ENCODE measurements around the gene CRYBA1. TPM values are rescaled to one million over a fixed set of nuclear protein-coding genes. Genes with fewer than 3 reads are reported as not detected.

Gene CRYBA1
- total RNA-seq, 2 experiments from 2014 or later, result not detected

DNA sequence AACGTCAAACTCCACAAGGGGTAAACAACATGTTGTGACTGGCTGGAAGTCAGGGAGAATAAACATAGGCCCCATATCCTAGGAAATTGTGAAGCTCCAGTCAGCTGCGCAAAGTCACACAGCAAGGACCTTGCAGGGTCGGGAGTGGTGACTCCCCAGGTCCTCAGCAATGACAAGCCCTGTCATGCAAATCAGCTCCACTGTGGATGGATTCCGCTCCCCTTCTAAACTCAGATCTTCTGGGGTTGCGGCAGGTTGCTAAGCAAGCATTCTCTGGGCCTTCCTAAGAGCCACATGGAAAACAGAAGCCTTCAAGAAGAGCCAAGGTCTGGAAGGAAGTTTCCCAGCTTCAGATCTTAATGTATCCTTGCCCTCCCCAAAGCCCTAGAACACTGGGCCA lies 37.6 kb upstream of the CRYBA1 start:
- POLR2A ChIA-PET, result interaction anchor here (1.9 kb wide), 1 partner anchor 10 kb away, joined by 5 read pairs; no protein-coding TSS in a partner anchor
- intact Hi-C loops (cut with micrococcal nuclease), result no loop called here
- H3K4me3 Mint-ChIP-seq, result no peak overlapping the region
- TF ChIP-seq, protein P1, sequence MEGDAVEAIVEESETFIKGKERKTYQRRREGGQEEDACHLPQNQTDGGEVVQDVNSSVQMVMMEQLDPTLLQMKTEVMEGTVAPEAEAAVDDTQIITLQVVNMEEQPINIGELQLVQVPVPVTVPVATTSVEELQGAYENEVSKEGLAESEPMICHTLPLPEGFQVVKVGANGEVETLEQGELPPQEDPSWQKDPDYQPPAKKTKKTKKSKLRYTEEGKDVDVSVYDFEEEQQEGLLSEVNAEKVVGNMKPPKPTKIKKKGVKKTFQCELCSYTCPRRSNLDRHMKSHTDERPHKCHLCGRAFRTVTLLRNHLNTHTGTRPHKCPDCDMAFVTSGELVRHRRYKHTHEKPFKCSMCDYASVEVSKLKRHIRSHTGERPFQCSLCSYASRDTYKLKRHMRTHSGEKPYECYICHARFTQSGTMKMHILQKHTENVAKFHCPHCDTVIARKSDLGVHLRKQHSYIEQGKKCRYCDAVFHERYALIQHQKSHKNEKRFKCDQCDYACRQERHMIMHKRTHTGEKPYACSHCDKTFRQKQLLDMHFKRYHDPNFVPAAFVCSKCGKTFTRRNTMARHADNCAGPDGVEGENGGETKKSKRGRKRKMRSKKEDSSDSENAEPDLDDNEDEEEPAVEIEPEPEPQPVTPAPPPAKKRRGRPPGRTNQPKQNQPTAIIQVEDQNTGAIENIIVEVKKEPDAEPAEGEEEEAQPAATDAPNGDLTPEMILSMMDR (IDR thresholded peaks at IDR 0.05), result no peak
- H3K27me3 Mint-ChIP-seq, result peaks cover 7% of the 10 kb centered on the region
- CTCF ChIA-PET, result interaction anchor here (0.7 to 6.1 kb wide), 3 partner anchors 10 to 84 kb away, joined by 3 to 57 read pairs (median 5); no protein-coding TSS in a partner anchor
- ATAC-seq, result no peak
- H3K27ac Mint-ChIP-seq, result no peak overlapping the region
- H3K4me1 Mint-ChIP-seq (ENCODE audit: low read depth), result no peaks in the 10 kb centered on the region
- no peak for DNase-seq
- no peaks in the 10 kb centered on the region for H3K9me3 Mint-ChIP-seq
- no peaks in the 10 kb centered on the region for H3K36me3 Mint-ChIP-seq (ENCODE audit: low read depth)

DNA sequence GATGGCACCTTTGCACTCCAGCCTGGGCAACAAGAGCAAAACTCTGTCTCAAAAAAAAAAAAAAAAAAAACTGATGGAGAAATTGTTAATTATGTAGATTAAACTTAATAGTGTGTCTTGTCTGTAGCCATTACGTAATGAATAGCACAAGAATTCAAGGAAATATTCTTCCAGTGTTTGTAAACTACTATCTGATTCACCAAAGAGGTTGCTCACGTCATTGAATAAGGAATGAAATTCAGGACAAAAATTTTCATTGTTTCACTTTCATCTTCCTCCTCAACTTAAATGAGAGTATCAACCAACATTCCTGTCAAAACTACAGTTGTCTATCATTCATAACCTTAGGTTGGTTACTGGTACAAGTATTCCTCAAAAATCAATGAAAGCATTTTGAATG lies 35.8 kb upstream of the CRYBA1 start:
- POLR2A ChIA-PET, result no interaction called here
- Mint-ChIP-seq H3K36me3 (ENCODE audit: low read depth) (no peaks in the 10 kb centered on the region), H3K9me3 (no peaks in the 10 kb centered on the region), H3K4me1 (ENCODE audit: low read depth) (no peaks in the 10 kb centered on the region), H3K4me3 (no peak overlapping the region), H3K27ac (no peak overlapping the region), H3K27me3 (no peaks in the 10 kb centered on the region)
- TF ChIP-seq, protein P1 (IDR thresholded peaks at IDR 0.05), result no peak
- DNase-seq, result no peak
- CTCF ChIA-PET, result interaction anchor here (1.1 to 6.1 kb wide), 4 partner anchors 9 to 62 kb away, joined by 3 to 57 read pairs (median 8); partner anchors contain the start of gene MYO18A
- intact Hi-C loops (cut with micrococcal nuclease), result no loop called here
- no peak for ATAC-seq

DNA sequence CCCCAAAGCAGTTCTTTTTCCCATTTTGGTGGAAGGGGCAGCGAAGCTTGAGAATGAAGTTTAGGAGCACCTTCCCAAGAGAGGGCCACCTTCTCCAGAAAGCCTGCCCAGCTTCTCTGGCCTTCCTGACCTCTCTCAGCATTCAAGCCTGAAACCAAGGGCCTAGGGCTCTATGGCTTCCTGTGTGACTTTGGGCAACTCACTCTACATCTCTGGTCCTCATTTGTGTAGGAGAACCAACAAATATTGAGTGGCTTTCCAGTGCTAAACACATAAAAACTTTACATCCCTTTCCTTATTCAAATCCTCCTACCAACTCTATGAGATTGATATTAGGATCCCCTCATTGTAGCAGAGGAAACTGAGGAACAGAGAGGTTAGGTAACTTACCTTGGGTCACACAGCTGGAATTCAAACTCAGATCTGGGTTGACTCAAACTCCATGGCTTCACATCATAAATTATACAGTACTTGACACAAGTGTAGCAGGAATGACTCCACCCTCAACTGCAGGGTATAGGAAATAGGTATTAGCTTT lies 34.5 kb upstream of the CRYBA1 start:
- H3K27ac Mint-ChIP-seq, result no peak overlapping the region
- ATAC-seq, result no peak
- H3K9me3 Mint-ChIP-seq, result no peaks in the 10 kb centered on the region
- CTCF ChIA-PET, result interaction anchor here (0.9 to 3.3 kb wide), 6 partner anchors 8 to 95 kb away, joined by 3 to 12 read pairs (median 3); no protein-coding TSS in a partner anchor
- intact Hi-C loops (cut with micrococcal nuclease), result no loop called here
- POLR2A ChIA-PET, result no interaction called here
- H3K4me1 Mint-ChIP-seq (ENCODE audit: low read depth), result no peaks in the 10 kb centered on the region
- DNase-seq, result no peak
- TF ChIP-seq, protein P1 (IDR thresholded peaks at IDR 0.05), result no peak
- H3K36me3 Mint-ChIP-seq (ENCODE audit: low read depth), result no peaks in the 10 kb centered on the region
- H3K4me3 Mint-ChIP-seq, result no peak overlapping the region
- H3K27me3 Mint-ChIP-seq, result no peaks in the 10 kb centered on the region

DNA sequence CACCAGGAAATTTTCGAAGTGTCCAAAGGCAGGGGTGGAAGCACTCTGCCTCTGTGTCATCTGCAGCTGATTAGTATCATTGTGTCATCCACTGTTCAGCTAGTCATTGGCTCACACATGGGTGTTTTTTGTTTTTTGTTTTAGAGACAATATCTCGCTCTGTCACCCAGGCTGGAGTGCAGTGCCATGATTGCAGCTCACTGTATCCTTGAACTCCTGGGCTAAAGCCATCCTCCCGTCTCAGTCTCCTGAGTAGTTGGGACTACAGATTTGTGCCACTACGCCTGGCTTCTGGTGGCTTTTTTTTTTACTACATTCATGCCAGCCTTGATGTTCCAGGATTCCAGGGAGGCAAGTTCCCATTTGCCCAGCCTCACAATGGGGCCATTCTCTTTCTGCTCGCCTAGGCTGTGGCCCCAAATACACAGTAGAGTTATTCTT lies 34.0 kb upstream of the CRYBA1 start:
- ATAC-seq, result no peak
- POLR2A ChIA-PET, result no interaction called here
- H3K4me3 Mint-ChIP-seq, result no peak overlapping the region
- intact Hi-C loops (cut with micrococcal nuclease), result no loop called here
- no peaks in the 10 kb centered on the region for H3K27me3 Mint-ChIP-seq
- TF ChIP-seq, protein P1 (IDR thresholded peaks at IDR 0.05), result no peak
- no peaks in the 10 kb centered on the region for H3K4me1 Mint-ChIP-seq (ENCODE audit: low read depth)
- no peak overlapping the region for H3K27ac Mint-ChIP-seq
- DNase-seq, result no peak
- CTCF ChIA-PET, result interaction anchor here (0.9 to 3.3 kb wide), 3 partner anchors 33 to 96 kb away, joined by 3 to 12 read pairs (median 6); partner anchors contain the start of gene MYO18A
- H3K36me3 Mint-ChIP-seq (ENCODE audit: low read depth), result no peaks in the 10 kb centered on the region
- no peaks in the 10 kb centered on the region for H3K9me3 Mint-ChIP-seq
